ENCODE results near the gene DUSP2.
"Not testable (repeated sequence)": the region's sequence is repeated elsewhere in the genome, so short reads cannot be mapped to it uniquely, and the experiment has no call there.

Gene DUSP2

GRCh38 chr2:96161898-96162297 is 16.7 kb upstream of the DUSP2 start:
- no peak for DNase-seq

- not testable (repeated sequence) for DNase-seq
Measured at GRCh38 chr2:96160366-96160765, 15.1 kb upstream of the DUSP2 start.

GRCh38 chr2:96159084-96159830 is 14.0 kb upstream of the DUSP2 start:
- DNase-seq: no peak

GRCh38 chr2:96158554-96158940 is 13.3 kb upstream of the DUSP2 start:
- no peak for DNase-seq

GRCh38 chr2:96157649-96158553 is 12.7 kb upstream of the DUSP2 start:
- DNase-seq: no peak

GRCh38 chr2:96156926-96157648 is 11.8 kb upstream of the DUSP2 start:
- no peak for DNase-seq

- DNase-seq: no peak
Measured at GRCh38 chr2:96156011-96156820, 11.0 kb upstream of the DUSP2 start.

GRCh38 chr2:96154506-96155380 is 9.5 kb upstream of the DUSP2 start:
- DNase-seq: no peak

- DNase-seq: no peak
Measured at GRCh38 chr2:96153991-96154431, 8.8 kb upstream of the DUSP2 start.

GRCh38 chr2:96153291-96153713 is 8.1 kb upstream of the DUSP2 start:
- no peak for DNase-seq

GRCh38 chr2:96152304-96153161 is 7.3 kb upstream of the DUSP2 start:
- no peak for DNase-seq

GRCh38 chr2:96151595-96152303 is 6.5 kb upstream of the DUSP2 start:
- no peak for DNase-seq

- no peak for DNase-seq
Measured at GRCh38 chr2:96150791-96151594, 5.8 kb upstream of the DUSP2 start.

GRCh38 chr2:96150007-96150640 is 4.9 kb upstream of the DUSP2 start:
- DNase-seq: no peak

GRCh38 chr2:96148410-96149217 is 3.4 kb upstream of the DUSP2 start:
- DNase-seq: peak; percentile 17

- no peak for DNase-seq
Measured at GRCh38 chr2:96147593-96148201, 2.5 kb upstream of the DUSP2 start.
